Measurements from ENCODE around the gene FUT2. TPM values are rescaled to one million over a fixed set of nuclear protein-coding genes. Genes with fewer than 3 reads are reported as not detected.
A peak's percentile ranks its signal among the peaks of the same experiment; 100 is the strongest.
"Not testable (repeated sequence)": the region's sequence is repeated elsewhere in the genome, so short reads cannot be mapped to it uniquely, and the experiment has no call there.

FUT2 gene
- total RNA-seq, 4 donors from 2014 or later: not detected

DNA sequence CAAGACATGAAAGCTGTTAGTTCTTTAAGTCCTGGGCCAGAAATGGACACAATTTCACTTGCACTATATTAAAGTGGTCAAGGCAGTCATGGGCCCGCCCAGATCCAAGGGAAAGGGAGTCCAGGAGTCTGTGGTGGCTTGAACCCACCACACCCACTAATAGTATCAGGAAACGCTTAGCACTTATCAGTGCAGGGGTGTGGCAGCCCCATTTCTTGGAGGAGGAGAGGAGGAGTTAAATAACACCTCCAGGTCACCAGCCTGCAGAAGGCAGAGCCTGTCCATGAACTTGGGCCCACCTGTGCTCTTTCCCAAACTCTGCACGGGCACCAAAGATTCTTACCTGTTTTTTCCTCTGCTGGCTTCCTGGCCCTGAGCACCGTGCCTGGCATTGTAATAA lies 17.6 kb upstream of the FUT2 start:
- no peaks in the 10 kb centered on the region for H3K36me3 ChIP-seq
- H3K4me3 ChIP-seq: no peak overlapping the region
- TF ChIP-seq, protein P1, sequence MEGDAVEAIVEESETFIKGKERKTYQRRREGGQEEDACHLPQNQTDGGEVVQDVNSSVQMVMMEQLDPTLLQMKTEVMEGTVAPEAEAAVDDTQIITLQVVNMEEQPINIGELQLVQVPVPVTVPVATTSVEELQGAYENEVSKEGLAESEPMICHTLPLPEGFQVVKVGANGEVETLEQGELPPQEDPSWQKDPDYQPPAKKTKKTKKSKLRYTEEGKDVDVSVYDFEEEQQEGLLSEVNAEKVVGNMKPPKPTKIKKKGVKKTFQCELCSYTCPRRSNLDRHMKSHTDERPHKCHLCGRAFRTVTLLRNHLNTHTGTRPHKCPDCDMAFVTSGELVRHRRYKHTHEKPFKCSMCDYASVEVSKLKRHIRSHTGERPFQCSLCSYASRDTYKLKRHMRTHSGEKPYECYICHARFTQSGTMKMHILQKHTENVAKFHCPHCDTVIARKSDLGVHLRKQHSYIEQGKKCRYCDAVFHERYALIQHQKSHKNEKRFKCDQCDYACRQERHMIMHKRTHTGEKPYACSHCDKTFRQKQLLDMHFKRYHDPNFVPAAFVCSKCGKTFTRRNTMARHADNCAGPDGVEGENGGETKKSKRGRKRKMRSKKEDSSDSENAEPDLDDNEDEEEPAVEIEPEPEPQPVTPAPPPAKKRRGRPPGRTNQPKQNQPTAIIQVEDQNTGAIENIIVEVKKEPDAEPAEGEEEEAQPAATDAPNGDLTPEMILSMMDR (IDR thresholded peaks at IDR 0.05): no peak
- no peak for TF ChIP-seq EP300 (IDR thresholded peaks at IDR 0.05)
- no peak for TF ChIP-seq POLR2A (IDR thresholded peaks at IDR 0.05; ENCODE audit: low read depth)
- TF ChIP-seq POLR2AphosphoS5 (IDR thresholded peaks at IDR 0.05): no peak
- intact Hi-C loops (cut with DNase I): loop anchor here (5.0 kb wide), 1 partner anchor 34 kb away; no protein-coding TSS in a partner anchor
- H3K9me3 ChIP-seq: no peaks in the 10 kb centered on the region
- H3K27ac ChIP-seq (replicated peaks in 1 of 4): no peak overlapping the region
- WGBS: 80% methylated on average over 4 of the region's 4 CpGs
- no peak for DNase-seq (ENCODE audit: extremely low spot score)
- no peaks in the 10 kb centered on the region for H3K27me3 ChIP-seq
- H3K4me1 ChIP-seq: peaks cover 7 to 14% (median 9%) of the 10 kb centered on the region in 4 donors

DNA sequence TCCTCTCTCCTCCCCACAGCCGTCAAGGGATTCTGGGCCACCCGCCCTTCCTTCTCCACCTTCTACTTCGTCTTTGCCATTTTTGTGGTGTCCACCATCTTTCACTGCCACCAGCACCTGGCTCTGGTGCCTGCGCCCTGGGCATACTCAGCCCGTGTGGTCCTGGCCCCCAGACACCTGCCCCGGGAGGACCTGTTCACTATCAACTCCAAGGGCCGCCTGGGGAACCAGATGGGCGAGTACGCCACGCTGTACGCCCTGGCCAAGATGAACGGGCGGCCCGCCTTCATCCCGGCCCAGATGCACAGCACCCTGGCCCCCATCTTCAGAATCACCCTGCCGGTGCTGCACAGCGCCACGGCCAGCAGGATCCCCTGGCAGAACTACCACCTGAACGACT lies 15.8 kb upstream of the FUT2 start:
- H3K27me3 ChIP-seq; H3K9me3 ChIP-seq; H3K36me3 ChIP-seq; H3K4me3 ChIP-seq; H3K4me1 ChIP-seq; H3K27ac ChIP-seq (replicated peaks in 1 of 4); intact Hi-C loops (cut with DNase I); DNase-seq (ENCODE audit: extremely low spot score): not testable (repeated sequence)
- WGBS: 92% methylated on average over 13 of the region's 19 CpGs

DNA sequence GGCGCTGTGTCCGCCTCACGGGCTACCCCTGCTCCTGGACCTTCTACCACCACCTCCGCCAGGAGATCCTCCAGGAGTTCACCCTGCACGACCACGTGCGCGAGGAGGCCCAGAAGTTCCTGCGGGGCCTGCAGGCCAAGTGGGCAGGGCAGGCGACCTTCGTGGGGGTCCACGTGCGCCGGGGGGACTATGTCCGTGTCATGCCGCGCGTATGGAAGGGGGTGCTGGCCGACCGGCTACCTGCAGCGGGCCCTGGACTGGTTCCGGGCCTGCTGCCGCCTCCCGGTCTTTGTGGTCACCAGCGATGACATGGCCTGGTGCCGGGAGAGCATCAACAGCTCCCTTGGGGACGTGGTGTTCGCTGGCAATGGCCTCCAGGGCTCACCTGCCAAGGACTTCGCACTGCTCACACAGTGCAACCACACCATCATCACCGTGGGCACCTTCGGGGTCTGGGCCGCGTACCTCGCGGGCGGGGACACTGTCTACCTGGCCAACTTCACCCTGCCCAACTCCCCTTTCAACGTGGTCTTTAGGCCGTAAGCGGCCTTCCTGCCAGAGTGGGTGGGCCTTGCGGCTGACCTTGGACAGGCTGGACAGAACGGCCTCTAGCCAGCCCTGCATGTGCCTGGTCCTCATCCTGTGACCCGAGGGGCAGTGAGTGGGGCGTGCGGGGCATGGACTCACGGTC lies 15.2 kb upstream of the FUT2 start:
- Histone ChIP-seq H3K27ac (replicated peaks in 1 of 4) (no peak overlapping the region), H3K27me3 (no peaks in the 10 kb centered on the region), H3K4me3 (no peak overlapping the region), H3K36me3 (no peaks in the 10 kb centered on the region), H3K4me1 (peaks cover 1 to 4% (median 2%) of the 10 kb centered on the region in 4 donors), H3K9me3 (no peaks in the 10 kb centered on the region)
- TF ChIP-seq POLR2AphosphoS5 (IDR thresholded peaks at IDR 0.05): no peak
- TF ChIP-seq POLR2A (IDR thresholded peaks at IDR 0.05; ENCODE audit: low read depth): no peak
- TF ChIP-seq EP300 (IDR thresholded peaks at IDR 0.05): no peak
- TF ChIP-seq, protein P1 (IDR thresholded peaks at IDR 0.05): no peak
- intact Hi-C loops (cut with DNase I): no loop called here
- 95% methylated on average over 35 of the region's 45 CpGs for WGBS
- DNase-seq (ENCODE audit: extremely low spot score): no peak

DNA sequence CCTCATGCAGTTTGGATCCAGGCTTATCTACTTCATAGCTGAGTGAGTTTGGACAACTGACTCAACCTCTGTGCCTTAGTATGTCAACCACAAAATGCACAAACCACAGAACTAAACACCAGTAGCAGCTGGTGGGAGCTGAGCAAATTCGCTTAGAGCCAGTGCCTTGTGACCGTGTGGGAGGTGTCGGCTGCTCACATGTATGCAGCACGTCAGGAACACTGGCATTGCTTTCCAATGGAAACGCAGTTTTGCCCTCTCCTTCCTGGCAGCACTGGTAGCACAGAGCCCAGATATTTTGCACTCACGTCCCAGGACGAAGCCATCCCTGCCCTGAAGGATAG lies 14.7 kb upstream of the FUT2 start:
- DNase-seq (ENCODE audit: extremely low spot score): no peak
- Histone ChIP-seq H3K4me1 (no peaks in the 10 kb centered on the region), H3K36me3 (no peaks in the 10 kb centered on the region), H3K27ac (replicated peaks in 1 of 4) (no peak overlapping the region), H3K27me3 (no peaks in the 10 kb centered on the region), H3K9me3 (no peaks in the 10 kb centered on the region), H3K4me3 (no peak overlapping the region)
- TF ChIP-seq POLR2A (IDR thresholded peaks at IDR 0.05; ENCODE audit: low read depth) (no peak), POLR2AphosphoS5 (IDR thresholded peaks at IDR 0.05) (no peak), EP300 (IDR thresholded peaks at IDR 0.05) (no peak)
- TF ChIP-seq, protein P1 (IDR thresholded peaks at IDR 0.05): no peak
- 83% methylated on average over 7 of the region's 7 CpGs for WGBS
- intact Hi-C loops (cut with DNase I): no loop called here

DNA sequence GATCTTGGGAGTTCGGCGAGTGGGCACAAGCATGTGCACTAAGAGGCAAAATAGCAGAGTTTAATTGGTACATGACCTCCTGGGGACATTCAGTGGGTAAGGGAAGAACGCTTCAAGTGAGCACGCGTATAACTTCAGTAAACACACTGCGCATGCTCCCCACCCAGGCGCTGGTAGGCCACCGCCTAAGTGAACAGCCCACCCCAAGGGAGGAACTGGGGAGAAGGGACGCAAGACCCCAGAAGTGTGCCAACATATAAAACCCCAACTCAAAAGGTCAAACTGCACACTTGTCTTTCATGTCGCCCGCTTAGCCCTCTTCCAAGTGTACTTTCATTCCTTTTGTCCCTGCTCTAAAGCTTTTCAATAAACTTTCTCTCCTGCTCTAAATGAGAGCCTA lies 12.4 kb upstream of the FUT2 start:
- TF ChIP-seq POLR2AphosphoS5 (IDR thresholded peaks at IDR 0.05) (no peak), EP300 (IDR thresholded peaks at IDR 0.05) (no peak), POLR2A (IDR thresholded peaks at IDR 0.05; ENCODE audit: low read depth) (no peak)
- TF ChIP-seq, protein P1 (IDR thresholded peaks at IDR 0.05): no peak
- Histone ChIP-seq H3K4me3 (peak overlapping the region; percentile 8 to 33 (median 20)), H3K27me3 (no peaks in the 10 kb centered on the region), H3K4me1 (no peaks in the 10 kb centered on the region), H3K36me3 (no peaks in the 10 kb centered on the region), H3K9me3 (no peaks in the 10 kb centered on the region), H3K27ac (replicated peaks in 1 of 4) (no peak overlapping the region)
- 55% methylated on average over 11 of the region's 11 CpGs for WGBS
- no peak for DNase-seq (ENCODE audit: extremely low spot score)
- intact Hi-C loops (cut with DNase I): no loop called here

All from esophagus muscularis mucosa (tissue), 4 donors.